NOMO-1 treated with DMSO at 0.1 percent for 48 hours (cell line): ENCODE data around the gene GMPPA.

Source experiments
- DNase-seq: peaks from one replicate; lab custom pipeline; 2025; ENCODE audit not compliant: unreplicated experiment; lab: John Stamatoyannopoulos, UW

Gene GMPPA

GRCh38 chr2:219467736-219468075, 31.0 kb upstream of the GMPPA start:
- no peak for DNase-seq

DNA sequence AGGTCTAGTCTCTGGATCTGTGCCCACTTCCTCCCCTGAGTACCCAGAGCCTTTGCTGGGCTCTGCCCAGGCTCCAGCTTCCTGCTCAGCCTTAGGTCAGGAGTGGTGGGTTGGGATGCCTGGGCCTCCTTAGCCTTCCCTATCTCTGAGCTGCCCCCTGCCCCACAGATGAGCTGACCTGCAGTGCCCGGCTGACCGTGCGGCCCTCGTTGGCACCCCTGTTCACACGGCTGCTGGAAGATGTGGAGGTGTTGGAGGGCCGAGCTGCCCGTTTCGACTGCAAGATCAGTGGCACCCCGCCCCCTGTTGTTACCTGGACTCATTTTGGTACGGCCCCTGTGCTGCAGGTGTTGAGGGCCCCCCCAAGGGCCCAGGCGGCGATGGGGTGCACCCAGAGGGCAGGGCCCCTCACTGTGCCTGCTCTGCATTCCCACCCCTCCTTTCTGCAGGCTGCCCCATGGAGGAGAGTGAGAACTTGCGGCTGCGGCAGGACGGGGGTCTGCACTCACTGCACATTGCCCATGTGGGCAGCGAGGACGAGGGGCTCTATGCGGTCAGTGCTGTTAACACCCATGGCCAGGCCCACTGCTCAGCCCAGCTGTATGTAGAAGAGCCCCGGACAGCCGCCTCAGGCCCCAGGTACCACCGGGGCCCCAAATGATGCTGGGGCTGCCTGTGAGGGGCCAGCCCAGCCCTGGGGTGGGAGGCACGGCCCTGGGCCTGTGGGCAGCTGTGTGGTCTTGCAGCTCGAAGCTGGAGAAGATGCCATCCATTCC, 30.1 kb upstream of the GMPPA start:
- no peak for DNase-seq

DNA sequence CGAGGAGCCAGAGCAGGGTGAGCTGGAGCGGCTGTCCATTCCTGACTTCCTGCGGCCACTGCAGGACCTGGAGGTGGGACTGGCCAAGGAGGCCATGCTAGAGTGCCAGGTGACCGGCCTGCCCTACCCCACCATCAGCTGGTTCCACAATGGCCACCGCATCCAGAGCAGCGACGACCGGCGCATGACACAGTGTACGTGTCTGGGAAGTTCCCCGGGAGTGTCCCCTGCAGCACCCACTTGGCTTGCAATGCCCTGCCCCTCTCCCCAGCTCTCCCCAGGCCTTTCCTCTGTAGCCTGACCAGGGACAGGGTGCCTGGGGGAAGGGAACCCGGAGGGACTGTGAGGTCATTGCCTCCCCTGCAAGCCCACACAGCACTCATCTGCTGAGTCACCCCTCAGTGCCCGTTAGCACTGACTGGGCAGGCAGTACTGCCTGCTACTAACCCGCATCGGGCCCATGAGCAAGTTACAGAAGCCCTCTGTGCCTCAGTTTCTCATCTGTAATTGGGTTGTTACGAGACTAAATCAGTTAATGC, 29.4 kb upstream of the GMPPA start:
- DNase-seq: no peak

GRCh38 chr2:219470429-219470828, 28.3 kb upstream of the GMPPA start:
- no peak for DNase-seq

GRCh38 chr2:219471476-219472371, 27.0 kb upstream of the GMPPA start:
- DNase-seq: no peak

DNA sequence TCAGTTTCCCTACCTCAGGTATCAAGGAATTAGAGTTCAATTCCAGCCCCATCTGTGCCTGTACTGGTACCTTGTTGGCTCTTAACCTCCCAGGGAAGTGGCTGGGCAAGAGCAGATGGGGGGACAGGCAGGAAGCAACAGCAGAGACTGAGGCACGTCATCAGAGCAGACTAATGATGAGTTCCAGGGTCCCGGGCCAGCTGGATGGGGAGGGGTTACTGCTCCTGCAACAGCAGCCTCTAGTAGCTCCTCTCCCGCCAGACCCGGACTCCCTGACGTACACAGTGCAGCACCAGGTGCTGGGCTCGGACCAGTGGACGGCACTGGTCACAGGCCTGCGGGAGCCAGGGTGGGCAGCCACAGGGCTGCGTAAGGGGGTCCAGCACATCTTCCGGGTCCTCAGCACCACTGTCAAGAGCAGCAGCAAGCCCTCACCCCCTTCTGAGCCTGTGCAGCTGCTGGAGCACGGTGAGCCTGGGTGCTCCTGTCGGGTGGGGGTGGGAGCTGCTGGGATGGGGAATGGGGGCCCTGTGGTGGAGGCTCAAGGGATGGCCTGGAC, 26.0 kb upstream of the GMPPA start:
- no peak for DNase-seq

- DNase-seq: no peak
Observed at GRCh38 chr2:219473511-219473910, 25.2 kb upstream of the GMPPA start.

- no peak for DNase-seq
Observed at GRCh38 chr2:219474285-219475060, 24.2 kb upstream of the GMPPA start.

GRCh38 chr2:219475278-219475677, 23.4 kb upstream of the GMPPA start:
- no peak for DNase-seq

GRCh38 chr2:219475697-219476651, 22.7 kb upstream of the GMPPA start:
- DNase-seq: peak; percentile 19

DNA sequence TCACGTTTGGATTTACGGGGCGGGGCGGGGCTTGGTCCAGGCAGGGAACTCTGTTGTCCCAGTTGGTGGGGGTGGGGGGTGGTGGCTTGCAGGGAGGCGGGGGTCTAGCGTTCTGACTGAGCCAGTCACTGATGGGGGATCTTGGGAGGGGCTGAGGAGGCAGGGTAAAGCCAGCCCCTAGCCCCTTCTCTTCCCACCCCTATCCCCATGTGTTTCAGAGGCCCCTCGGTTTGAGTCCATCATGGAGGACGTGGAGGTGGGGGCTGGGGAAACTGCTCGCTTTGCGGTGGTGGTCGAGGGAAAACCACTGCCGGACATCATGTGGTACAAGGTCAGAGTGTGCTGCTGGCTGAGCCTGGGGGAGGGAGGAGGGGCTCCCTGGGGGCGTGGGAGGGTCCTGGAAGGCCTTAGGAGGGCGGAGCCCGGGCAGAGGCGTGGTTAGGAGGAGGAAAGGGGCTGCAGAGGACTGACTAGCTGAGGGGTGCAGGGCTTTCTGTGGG, 22.0 kb upstream of the GMPPA start:
- DNase-seq: no peak

DNA sequence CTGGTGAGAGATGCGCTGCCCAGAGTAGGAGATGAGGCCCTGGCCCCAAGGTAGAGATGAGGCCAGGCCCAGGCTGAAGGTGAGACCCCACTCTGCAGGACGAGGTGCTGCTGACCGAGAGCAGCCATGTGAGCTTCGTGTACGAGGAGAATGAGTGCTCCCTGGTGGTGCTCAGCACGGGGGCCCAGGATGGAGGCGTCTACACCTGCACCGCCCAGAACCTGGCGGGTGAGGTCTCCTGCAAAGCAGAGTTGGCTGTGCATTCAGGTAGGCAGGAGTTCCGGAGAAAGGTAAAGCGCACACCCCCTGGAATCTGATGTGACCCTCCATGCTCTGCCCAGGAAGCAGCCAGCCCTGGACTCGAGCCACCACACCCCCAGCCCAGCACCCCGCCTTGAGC, 21.5 kb upstream of the GMPPA start:
- no peak for DNase-seq

GRCh38 chr2:219477815-219478214, 20.9 kb upstream of the GMPPA start:
- no peak for DNase-seq

- DNase-seq: no peak
Observed at GRCh38 chr2:219478916-219479315, 19.8 kb upstream of the GMPPA start.

DNA sequence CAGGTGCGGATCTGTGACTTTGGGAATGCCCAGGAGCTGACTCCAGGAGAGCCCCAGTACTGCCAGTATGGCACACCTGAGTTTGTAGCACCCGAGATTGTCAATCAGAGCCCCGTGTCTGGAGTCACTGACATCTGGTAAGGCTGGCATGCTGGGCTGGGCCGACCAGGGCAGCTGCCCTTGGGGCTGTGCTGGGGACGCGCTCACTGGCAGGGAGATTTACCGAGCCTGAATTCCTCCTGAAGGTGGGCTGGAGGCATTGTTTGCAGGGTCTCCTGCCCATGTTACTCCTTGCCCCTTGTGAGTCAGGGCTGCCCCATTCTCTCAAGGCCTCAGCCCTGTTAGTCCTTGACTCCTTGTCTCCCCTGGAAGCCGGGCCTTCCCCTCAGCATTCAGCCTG, 18.7 kb upstream of the GMPPA start:
- no peak for DNase-seq

- no peak for DNase-seq
Observed at GRCh38 chr2:219482674-219483405, 15.9 kb upstream of the GMPPA start.

GRCh38 chr2:219483451-219484342, 15.0 kb upstream of the GMPPA start:
- no peak for DNase-seq
